Measurements from ENCODE around the gene INTS3. TPM values are rescaled to one million over a fixed set of nuclear protein-coding genes. Genes with fewer than 3 reads are reported as not detected.

The INTS3 gene
- total RNA-seq, 5 donors from 2014 or later (not counting 1 experiment from before 2014, with no cell fraction given), result 45.9 to 57.7 (median 48.5) TPM

DNA sequence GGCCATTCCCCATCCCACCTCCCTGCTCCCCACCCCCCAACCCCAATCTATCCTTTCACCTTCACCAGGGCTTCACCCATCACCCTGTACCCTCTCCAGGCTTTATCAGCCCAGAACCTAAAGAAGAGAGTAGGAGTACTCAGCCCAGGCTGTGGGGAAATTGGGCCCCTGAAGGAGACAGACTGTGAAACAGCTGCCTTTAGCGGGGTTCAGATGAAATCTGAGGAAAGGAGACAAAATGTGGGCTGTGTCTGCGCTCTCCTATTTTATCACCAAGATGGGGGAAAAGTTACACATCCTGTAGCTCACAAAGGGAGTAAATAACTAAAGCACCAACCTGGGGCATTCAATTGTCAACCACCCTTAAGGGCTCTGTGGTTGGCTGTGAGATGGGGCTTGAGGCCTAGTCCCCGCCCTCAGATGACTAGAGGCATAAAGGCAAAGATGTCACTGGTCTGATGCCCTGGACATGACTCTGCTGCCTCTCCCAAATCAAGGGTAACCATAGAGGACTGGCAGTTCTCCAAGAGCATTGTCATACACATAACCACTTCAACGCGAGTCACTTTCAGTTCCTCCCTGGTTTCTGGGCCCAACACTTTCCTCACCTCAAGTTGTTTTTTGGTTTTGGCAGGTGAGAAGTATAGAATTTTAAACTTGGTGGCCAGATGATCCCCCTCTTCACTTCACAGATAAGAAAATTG, 77.3 kb downstream of the INTS3 start:
- H3K36me3 ChIP-seq (ENCODE audit: control insufficient read depth in 2 of 2, extremely low read depth in 1 of 2, insufficient read depth in 1 of 2, low read length in 1 of 2), result peaks cover 9 to 30% of the 10 kb centered on the region in 2 donors
- no peaks in the 10 kb centered on the region for H3K27me3 Mint-ChIP-seq
- H3K27ac ChIP-seq (ENCODE audit: low read length), result peak overlapping the region; percentile 94
- peaks cover 27 to 45% (median 34%) of the 10 kb centered on the region in 3 donors for H3K4me1 Mint-ChIP-seq
- DNase-seq (peak in 34 of 35 experiments; percentile 34 to 91 (median 72)), ATAC-seq (replicated peaks in 1 of 4) (peak; percentile 84 to 94 (median 88))
- 40% methylated on average over 1 of the region's 5 CpGs for WGBS (ENCODE audit: insufficient coverage)
- ChIA-PET POLR2A (interaction anchor here (0.6 to 0.8 kb wide), 3 partner anchors 21 to 182 kb away, joined by 3 to 13 read pairs (median 5); no protein-coding TSS in a partner anchor), CTCF (interaction anchor here in 1 of 2 donors (0.6 to 1.7 kb wide), 5 partner anchors 9 to 530 kb away, joined by 3 to 6 read pairs (median 4); partner anchors contain the start of genes GATAD2B and RAB13)
- peak overlapping the region in 2 of 3 donors; percentile 0 to 9 for H3K4me3 Mint-ChIP-seq
- H3K4me3 ChIP-seq (ENCODE audit: control insufficient read depth in 1 of 2, extremely low read depth in 1 of 2, low read length in 1 of 2), result no peak overlapping the region
- peak overlapping the region; percentile 87 to 88 for H3K27ac Mint-ChIP-seq
- H3K9me3 ChIP-seq, result no peaks in the 10 kb centered on the region
- peaks cover 22% of the 10 kb centered on the region for H3K36me3 Mint-ChIP-seq
- peaks cover 2 to 25% of the 10 kb centered on the region in 2 experiments for H3K4me1 ChIP-seq (ENCODE audit: control insufficient read depth in 1 of 2, extremely low read depth in 1 of 2, insufficient read depth in 2 of 2, low read length in 2 of 2)
- no peaks in the 10 kb centered on the region for H3K9me3 Mint-ChIP-seq
- no peaks in the 10 kb centered on the region for H3K27me3 ChIP-seq (replicated peaks in 1 of 2; ENCODE audit: control insufficient read depth in 2 of 2, extremely low read depth in 1 of 2, insufficient read depth in 2 of 2, low read length in 1 of 2)

DNA sequence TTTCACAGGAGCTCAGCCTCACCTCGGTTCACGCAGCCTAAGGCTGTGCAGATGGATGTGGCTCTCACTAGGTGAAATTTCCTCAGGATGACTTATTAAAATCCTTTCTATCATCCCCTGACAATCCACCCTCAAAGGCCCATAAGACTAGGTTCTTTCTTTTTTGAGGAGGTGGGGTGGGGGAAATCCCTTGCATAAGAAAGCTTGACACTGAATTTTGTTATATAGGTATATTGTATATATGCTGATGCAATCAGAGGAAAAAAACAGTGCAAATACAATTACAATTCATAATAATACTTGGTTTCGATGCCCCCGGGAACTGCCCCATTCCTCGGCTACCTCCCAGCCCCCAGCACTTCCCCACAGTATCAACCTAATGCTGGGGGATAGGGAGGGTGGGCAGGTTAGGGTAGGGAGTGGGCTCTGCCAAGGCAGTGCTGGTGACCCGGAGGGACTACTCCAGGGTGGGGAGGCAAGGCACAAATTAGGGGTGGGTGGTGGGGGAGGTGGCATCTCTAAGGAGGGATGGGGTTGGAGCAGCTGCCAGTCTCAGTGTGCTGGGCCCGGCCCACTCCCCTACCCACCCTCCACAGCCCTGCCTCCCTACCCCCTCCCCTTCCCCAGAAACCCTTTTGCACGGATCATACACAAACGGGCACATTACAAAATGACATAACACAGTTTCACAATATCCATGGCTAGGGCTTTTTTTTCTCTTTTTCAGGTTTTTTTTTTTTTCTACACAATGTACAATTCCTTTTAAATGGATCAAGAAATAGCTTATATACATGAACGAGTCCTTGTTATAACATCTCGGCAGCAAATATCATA, 78.3 kb downstream of the INTS3 start:
- no peaks in the 10 kb centered on the region for H3K27me3 Mint-ChIP-seq
- whole genome bisulfite sequencing (ENCODE audit: insufficient coverage), result no CpG with 5 or more reads among the region's 11 CpGs
- H3K27ac ChIP-seq (ENCODE audit: low read length), result peak overlapping the region; percentile 94
- ATAC-seq (replicated peaks in 1 of 4) (peak in 1 of 4 experiments; percentile 3), DNase-seq (peak in 1 of 35 experiments; percentile 28)
- H3K4me3 ChIP-seq (ENCODE audit: control insufficient read depth in 1 of 2, extremely low read depth in 1 of 2, low read length in 1 of 2), result no peak overlapping the region
- no peaks in the 10 kb centered on the region for H3K9me3 Mint-ChIP-seq
- peaks cover 9 to 35% of the 10 kb centered on the region in 2 donors for H3K36me3 ChIP-seq (ENCODE audit: control insufficient read depth in 2 of 2, extremely low read depth in 1 of 2, insufficient read depth in 1 of 2, low read length in 1 of 2)
- H3K27me3 ChIP-seq (replicated peaks in 1 of 2; ENCODE audit: control insufficient read depth in 2 of 2, extremely low read depth in 1 of 2, insufficient read depth in 2 of 2, low read length in 1 of 2), result no peaks in the 10 kb centered on the region
- peaks cover 2 to 25% of the 10 kb centered on the region in 2 experiments for H3K4me1 ChIP-seq (ENCODE audit: control insufficient read depth in 1 of 2, extremely low read depth in 1 of 2, insufficient read depth in 2 of 2, low read length in 2 of 2)
- H3K9me3 ChIP-seq, result no peaks in the 10 kb centered on the region
- peaks cover 27 to 45% (median 34%) of the 10 kb centered on the region in 3 donors for H3K4me1 Mint-ChIP-seq
- peak overlapping the region in 1 of 3 donors; percentile 9 for H3K4me3 Mint-ChIP-seq
- H3K36me3 Mint-ChIP-seq, result peaks cover 24% of the 10 kb centered on the region
- CTCF ChIA-PET, result interaction anchor here (0.5 to 0.8 kb wide), 5 partner anchors 9 to 128 kb away, joined by 3 to 7 read pairs (median 3); no protein-coding TSS in a partner anchor
- peak overlapping the region; percentile 87 to 88 for H3K27ac Mint-ChIP-seq
- POLR2A ChIA-PET, result interaction anchor here (0.6 to 1.1 kb wide), 4 partner anchors 22 to 184 kb away, joined by 3 to 13 read pairs (median 6); no protein-coding TSS in a partner anchor

DNA sequence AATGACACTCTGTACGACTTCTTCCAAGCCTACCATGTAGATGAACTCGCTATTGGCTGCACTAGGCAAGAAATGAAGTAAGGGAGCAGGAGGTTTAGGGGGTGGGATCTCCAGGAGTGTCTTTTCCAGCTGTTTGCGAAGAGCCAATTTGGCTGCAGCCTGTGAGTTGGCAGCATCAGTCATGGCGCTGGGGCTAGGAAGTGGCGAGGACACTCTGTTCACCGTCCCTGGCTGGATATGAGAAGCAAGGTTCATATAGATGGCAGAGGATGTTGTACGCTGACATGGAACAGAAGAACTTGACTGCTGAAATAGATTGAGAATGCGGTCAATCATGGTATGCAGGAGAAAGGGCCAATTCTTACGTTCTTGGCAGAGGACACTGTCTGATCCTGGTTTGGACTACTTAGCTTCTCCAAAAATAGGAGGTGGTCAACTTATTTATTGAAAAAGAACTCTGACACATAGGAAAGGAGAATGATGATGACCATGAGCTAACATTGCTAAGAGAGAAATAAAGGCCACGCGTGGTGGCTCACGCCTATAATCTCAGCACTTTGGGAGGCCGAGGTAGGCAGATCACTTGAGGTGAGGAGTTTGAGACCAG, 88.5 kb downstream of the INTS3 start:
- no peak overlapping the region for H3K4me3 Mint-ChIP-seq
- Histone ChIP-seq H3K4me1 (ENCODE audit: control insufficient read depth in 1 of 2, extremely low read depth in 1 of 2, insufficient read depth in 2 of 2, low read length in 2 of 2) (no peaks in the 10 kb centered on the region), H3K27me3 (replicated peaks in 1 of 2; ENCODE audit: control insufficient read depth in 2 of 2, extremely low read depth in 1 of 2, insufficient read depth in 2 of 2, low read length in 1 of 2) (no peaks in the 10 kb centered on the region), H3K9me3 (no peaks in the 10 kb centered on the region), H3K36me3 (ENCODE audit: control insufficient read depth in 2 of 2, extremely low read depth in 1 of 2, insufficient read depth in 1 of 2, low read length in 1 of 2) (peaks cover 14 to 74% of the 10 kb centered on the region in 2 donors), H3K4me3 (ENCODE audit: control insufficient read depth in 1 of 2, extremely low read depth in 1 of 2, low read length in 1 of 2) (no peak overlapping the region), H3K27ac (ENCODE audit: low read length) (no peak overlapping the region)
- H3K27me3 Mint-ChIP-seq, result no peaks in the 10 kb centered on the region
- ATAC-seq (replicated peaks in 1 of 4) (no peak), DNase-seq (no peak)
- ChIA-PET CTCF (interaction anchor here in 1 of 2 donors (0.6 kb wide), 1 partner anchor 50 kb away, joined by 8 read pairs; no protein-coding TSS in a partner anchor), POLR2A (interaction anchor here in 1 of 2 donors (0.6 kb wide), 1 partner anchor 89 kb away, joined by 6 read pairs; no protein-coding TSS in a partner anchor)
- WGBS (ENCODE audit: insufficient coverage), result 97% methylated on average over 12 of the region's 13 CpGs
- H3K9me3 Mint-ChIP-seq, result no peaks in the 10 kb centered on the region
- peaks cover 46% of the 10 kb centered on the region for H3K36me3 Mint-ChIP-seq
- peak overlapping the region in 1 of 2 donors; percentile 17 for H3K27ac Mint-ChIP-seq
- no peaks in the 10 kb centered on the region for H3K4me1 Mint-ChIP-seq

DNA sequence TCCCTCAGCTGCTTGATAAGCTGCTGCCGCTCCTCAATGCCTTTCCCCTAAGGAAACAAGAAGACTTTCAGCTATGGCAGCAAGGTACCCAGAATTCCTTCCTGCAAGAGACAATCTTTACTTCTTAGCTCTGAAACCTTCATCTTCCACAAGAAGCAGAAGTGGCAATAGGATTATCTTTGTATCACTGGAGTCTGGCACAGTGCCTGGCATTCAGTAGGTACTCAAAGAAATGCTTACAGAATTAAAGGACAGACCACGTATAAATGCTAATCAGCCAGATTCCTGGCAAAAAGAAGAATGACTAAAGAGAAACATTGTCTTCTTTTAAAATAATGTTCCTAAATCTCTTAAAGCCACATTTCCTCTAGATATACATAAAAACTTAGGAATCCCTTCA, 91.0 kb downstream of the INTS3 start:
- H3K36me3 Mint-ChIP-seq, result peaks cover 36% of the 10 kb centered on the region
- H3K27ac Mint-ChIP-seq, result no peak overlapping the region
- H3K36me3 ChIP-seq (ENCODE audit: control insufficient read depth in 2 of 2, extremely low read depth in 1 of 2, insufficient read depth in 1 of 2, low read length in 1 of 2), result peaks cover 9 to 49% of the 10 kb centered on the region in 2 donors
- DNase-seq (no peak), ATAC-seq (replicated peaks in 1 of 4) (no peak)
- no peak overlapping the region for H3K4me3 Mint-ChIP-seq
- POLR2A ChIA-PET, result interaction anchor here in 1 of 2 donors (0.6 kb wide), 1 partner anchor 126 kb away, joined by 4 read pairs; no protein-coding TSS in a partner anchor
- H3K4me3 ChIP-seq (ENCODE audit: control insufficient read depth in 1 of 2, extremely low read depth in 1 of 2, low read length in 1 of 2), result no peak overlapping the region
- no peaks in the 10 kb centered on the region for H3K27me3 Mint-ChIP-seq
- H3K9me3 ChIP-seq, result no peaks in the 10 kb centered on the region
- H3K27ac ChIP-seq (ENCODE audit: low read length), result no peak overlapping the region
- no peaks in the 10 kb centered on the region for H3K4me1 Mint-ChIP-seq
- WGBS (ENCODE audit: insufficient coverage), result 100% methylated on average over 1 of the region's 2 CpGs
- H3K27me3 ChIP-seq (replicated peaks in 1 of 2; ENCODE audit: control insufficient read depth in 2 of 2, extremely low read depth in 1 of 2, insufficient read depth in 2 of 2, low read length in 1 of 2), result no peaks in the 10 kb centered on the region
- H3K4me1 ChIP-seq (ENCODE audit: control insufficient read depth in 1 of 2, extremely low read depth in 1 of 2, insufficient read depth in 2 of 2, low read length in 2 of 2), result no peaks in the 10 kb centered on the region
- CTCF ChIA-PET, result interaction anchor here in 1 of 2 donors (0.7 kb wide), 1 partner anchor 10 kb away, joined by 4 read pairs; no protein-coding TSS in a partner anchor
- H3K9me3 Mint-ChIP-seq, result no peaks in the 10 kb centered on the region

Other genes with a start within 250 kb of the INTS3 start
- 100 to 1,000 TPM; 200 to 467 (median 400) TPM for gene S100A6, start 192.1 kb upstream of the INTS3 start, total RNA-seq
- 1 to 10 TPM in 3 of 5 donors, under 1 TPM in 1, not detected in 1; 0.36 to 1.6 (median 1.2) TPM for gene S100A5, start 187.1 kb upstream of the INTS3 start, total RNA-seq
- 100 to 1,000 TPM; 297 to 698 (median 384) TPM for gene S100A4, start 182.2 kb upstream of the INTS3 start, total RNA-seq
- gene S100A3, start 178.8 kb upstream of the INTS3 start, total RNA-seq, result not detected
- gene S100A2, start 162.2 kb upstream of the INTS3 start, total RNA-seq, result under 1 TPM in 1 of 5 donors, not detected in 4; 0.66 TPM
- 1 to 10 TPM in 1 of 5 donors, under 1 TPM in 2, not detected in 2; 0.53 to 1.0 (median 0.82) TPM for gene S100A16, start 114.9 kb upstream of the INTS3 start, total RNA-seq
- under 1 TPM in 3 of 5 donors, not detected in 2; 0.35 to 0.70 (median 0.43) TPM for gene S100A14, start 111.7 kb upstream of the INTS3 start, total RNA-seq
- gene S100A13, start 100.5 kb upstream of the INTS3 start, total RNA-seq, result 1 to 10 TPM; 4.0 to 5.3 (median 4.2) TPM
- not detected for gene S100A1, start 99.6 kb upstream of the INTS3 start, total RNA-seq
- gene CHTOP, start 94.0 kb upstream of the INTS3 start, total RNA-seq, result 100 to 1,000 TPM in 3 of 5 donors, 10 to 100 TPM in 2; 76.7 to 131 (median 130) TPM
- 10 to 100 TPM; 16.1 to 29.8 (median 26.6) TPM for gene SNAPIN, start 69.3 kb upstream of the INTS3 start, total RNA-seq
- gene ILF2, start 57.1 kb upstream of the INTS3 start, total RNA-seq, result 100 to 1,000 TPM in 2 of 5 donors, 10 to 100 TPM in 3; 86.6 to 137 (median 90.0) TPM
- under 1 TPM in 3 of 5 donors, not detected in 2; 0.23 to 0.44 (median 0.35) TPM for gene NPR1, start 49.4 kb upstream of the INTS3 start, total RNA-seq
- 10 to 100 TPM; 11.0 to 24.5 (median 18.9) TPM for gene SLC27A3, start 47.4 kb downstream of the INTS3 start, total RNA-seq
- 100 to 1,000 TPM in 3 of 5 donors, 10 to 100 TPM in 2; 94.6 to 107 (median 103) TPM for gene GATAD2B, start 194.9 kb downstream of the INTS3 start, total RNA-seq
- gene DENND4B, start 218.7 kb downstream of the INTS3 start, total RNA-seq, result 100 to 1,000 TPM; 161 to 220 (median 196) TPM
- gene CRTC2, start 230.6 kb downstream of the INTS3 start, total RNA-seq, result 100 to 1,000 TPM; 108 to 153 (median 122) TPM
- gene SLC39A1, start 235.5 kb downstream of the INTS3 start, total RNA-seq, result 10 to 100 TPM; 15.1 to 22.0 (median 16.4) TPM
- gene CREB3L4, start 239.9 kb downstream of the INTS3 start, total RNA-seq, result 1 to 10 TPM; 3.3 to 9.0 (median 6.3) TPM
- 100 to 1,000 TPM in 3 of 5 donors, 10 to 100 TPM in 2; 90.4 to 137 (median 129) TPM for gene JTB, start 249.6 kb downstream of the INTS3 start, total RNA-seq

All from T-cell (primary cell).